ENCODE data around the gene CCL19. TPM values are rescaled to one million over a fixed set of nuclear protein-coding genes. Genes with fewer than 3 reads are reported as not detected.
"Not testable (repeated sequence)": the region's sequence is repeated elsewhere in the genome, so short reads cannot be mapped to it uniquely, and the experiment has no call there.

The CCL19 gene
- polyA plus RNA-seq (2014; cell fraction: cytosol; rRNA removed): not detected in 2 replicates
- not detected in 2 replicates for polyA plus RNA-seq (2014; cell fraction: nucleus; rRNA removed)

DNA sequence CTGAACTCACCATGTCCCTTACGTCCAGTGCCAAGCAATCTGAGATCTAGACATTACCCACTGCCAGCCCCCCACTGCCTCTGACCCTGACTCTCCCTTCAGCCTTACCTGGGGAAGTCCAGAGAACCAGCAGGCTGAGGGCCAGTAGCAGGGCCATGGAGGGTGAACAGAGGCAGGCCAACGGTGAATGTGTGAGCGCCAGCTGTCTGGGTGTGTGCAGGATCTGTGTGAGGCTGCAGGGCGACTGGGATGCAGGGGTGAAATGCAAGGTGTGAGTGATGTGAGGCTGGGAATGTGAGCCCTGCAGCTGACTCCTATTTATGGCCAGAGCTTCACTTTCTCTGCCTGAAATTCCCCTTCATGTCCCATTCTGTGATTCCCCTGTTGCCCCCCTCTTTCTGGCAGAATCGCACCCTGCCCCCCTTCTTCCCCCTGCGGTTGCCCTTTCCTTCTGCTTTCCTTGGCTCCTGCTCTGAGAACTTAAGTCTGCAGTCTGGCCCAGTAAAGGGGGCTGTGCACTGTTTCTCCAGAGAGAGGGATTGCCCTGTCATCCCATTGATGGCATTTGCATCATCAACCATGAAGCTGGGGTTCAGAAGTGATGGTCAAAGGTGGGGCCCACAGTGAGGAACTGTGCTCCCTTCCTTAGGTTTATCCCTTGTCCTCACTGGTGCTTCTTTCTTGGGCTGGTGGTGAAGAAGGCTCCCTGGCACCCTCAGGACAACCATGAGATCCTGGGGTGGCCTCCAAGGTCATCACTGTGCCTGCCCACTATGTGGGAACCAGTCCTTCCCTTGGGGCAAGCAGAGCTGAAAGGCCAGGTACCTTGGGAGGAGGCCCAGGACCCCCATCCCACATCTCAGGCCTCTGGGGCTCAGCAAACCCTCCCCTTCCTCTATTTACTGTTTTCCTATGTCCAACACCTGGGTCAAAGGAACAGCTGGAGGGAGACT lies at the start of gene CCL19:
CCL19 (minus strand) TSS at position 294 of the 953 bp plus-strand sequence; CDS start at position 157, 137 bp downstream.
- DNase-seq (ENCODE audit: low spot score): no peak

DNA sequence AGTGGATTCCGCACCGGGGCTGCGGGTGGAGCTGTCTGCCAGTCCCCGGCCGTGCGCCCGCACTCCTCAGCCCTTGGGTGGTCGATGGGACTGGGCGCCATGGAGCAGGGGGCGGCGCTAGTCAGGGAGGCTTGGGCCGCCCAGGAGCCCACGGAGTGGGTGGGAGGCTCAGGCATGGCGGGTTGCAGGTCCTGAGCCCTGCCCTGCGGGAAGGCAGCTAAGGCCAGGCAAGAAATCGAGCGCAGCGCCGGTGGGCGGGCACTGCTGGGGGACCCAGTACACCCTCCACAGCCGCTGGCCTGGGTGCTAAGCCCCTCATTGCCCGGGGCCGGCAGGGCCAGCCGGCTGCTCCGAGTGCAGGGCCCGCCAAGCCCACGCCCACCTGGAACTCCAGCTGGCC lies 49.1 kb upstream of the CCL19 start:
- DNase-seq (ENCODE audit: low spot score): not testable (repeated sequence)

DNA sequence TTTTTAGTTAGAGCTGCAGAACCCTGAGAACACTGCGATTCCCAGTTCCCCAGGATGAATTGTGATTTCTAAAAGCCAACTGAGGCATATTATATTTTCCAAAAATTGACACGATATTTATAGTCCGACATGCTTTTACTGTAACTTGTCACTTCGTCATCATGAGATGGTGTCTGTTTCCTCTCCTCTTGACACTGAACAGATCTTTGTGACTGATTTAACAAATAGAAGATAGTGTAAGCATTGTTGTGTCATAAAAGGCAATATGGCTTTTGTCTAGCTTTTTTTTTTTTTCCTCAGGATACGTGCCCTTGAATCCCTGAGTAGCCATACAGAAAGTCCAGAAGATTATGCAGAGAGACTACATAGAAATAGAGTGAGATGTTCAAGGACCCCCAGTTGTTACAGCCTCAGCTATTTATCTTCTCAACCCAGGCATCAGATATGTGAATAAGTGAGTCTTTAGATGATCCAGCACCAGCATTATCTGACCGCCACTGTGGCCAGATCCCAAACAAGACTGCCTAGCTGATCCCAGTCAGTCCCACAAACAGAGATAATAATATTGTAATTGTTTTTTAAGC lies 46.7 kb upstream of the CCL19 start:
- peak; percentile 65 for DNase-seq (ENCODE audit: low spot score)

DNA sequence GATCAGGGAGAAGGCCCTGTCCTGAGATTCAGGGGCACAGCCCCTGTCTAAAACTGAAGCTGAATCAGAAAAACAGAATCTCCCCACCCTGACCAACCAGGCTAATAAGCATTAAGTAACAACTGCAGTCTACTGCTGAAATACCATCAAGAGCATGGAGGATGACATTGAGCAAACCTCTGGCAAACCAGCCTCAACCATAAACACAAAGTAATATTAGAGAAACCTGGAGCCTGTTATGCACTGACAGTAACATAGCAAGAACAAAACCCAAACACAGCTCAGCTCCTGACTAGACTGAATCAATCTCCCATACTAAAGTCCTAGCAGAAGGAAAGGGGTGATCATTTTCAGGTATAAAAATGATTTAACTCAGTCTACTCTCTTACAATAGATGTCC lies 43.6 kb upstream of the CCL19 start:
- no peak for DNase-seq (ENCODE audit: low spot score)

GRCh38 chr9:34732886-34733285 lies 41.8 kb upstream of the CCL19 start:
- no peak for DNase-seq (ENCODE audit: low spot score)

- no peak for DNase-seq (ENCODE audit: low spot score)
These were observed 41.4 kb upstream of the CCL19 start for GRCh38 chr9:34732478-34732877.

DNA sequence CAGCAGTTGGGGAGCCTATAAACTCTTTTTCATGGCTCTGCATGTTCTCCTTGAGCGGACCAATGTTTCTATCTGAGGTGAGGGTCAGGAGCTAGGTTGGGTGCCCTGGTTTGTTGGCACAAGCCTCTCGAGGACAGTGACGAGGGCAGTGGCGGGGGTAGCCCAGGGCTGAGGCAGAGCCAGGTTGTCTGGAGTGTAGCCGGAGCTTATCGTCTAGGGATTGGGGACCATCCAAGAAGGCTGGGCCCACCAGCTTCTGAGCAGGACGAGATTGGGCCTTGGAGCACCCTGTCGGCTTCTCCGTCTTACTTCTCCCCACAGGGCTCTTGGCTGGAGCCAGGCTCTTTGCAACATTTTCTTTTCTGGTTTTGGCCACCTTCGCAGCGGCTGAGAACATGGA lies 32.1 kb upstream of the CCL19 start:
- DNase-seq (ENCODE audit: low spot score): no peak

DNA sequence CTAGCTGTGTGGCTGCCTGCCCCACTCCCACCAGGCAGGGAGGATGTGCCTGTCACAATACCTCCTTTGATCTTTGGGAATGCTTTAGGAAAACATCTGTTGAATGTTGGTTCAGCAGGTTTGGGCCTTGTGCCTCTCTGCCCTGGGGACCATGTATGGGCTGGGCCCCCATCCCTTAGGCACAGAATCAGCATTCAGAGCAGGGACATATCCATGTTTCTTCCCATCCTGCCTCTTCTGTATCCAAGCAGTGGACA lies 28.6 kb upstream of the CCL19 start:
- not testable (repeated sequence) for DNase-seq (ENCODE audit: low spot score)

DNA sequence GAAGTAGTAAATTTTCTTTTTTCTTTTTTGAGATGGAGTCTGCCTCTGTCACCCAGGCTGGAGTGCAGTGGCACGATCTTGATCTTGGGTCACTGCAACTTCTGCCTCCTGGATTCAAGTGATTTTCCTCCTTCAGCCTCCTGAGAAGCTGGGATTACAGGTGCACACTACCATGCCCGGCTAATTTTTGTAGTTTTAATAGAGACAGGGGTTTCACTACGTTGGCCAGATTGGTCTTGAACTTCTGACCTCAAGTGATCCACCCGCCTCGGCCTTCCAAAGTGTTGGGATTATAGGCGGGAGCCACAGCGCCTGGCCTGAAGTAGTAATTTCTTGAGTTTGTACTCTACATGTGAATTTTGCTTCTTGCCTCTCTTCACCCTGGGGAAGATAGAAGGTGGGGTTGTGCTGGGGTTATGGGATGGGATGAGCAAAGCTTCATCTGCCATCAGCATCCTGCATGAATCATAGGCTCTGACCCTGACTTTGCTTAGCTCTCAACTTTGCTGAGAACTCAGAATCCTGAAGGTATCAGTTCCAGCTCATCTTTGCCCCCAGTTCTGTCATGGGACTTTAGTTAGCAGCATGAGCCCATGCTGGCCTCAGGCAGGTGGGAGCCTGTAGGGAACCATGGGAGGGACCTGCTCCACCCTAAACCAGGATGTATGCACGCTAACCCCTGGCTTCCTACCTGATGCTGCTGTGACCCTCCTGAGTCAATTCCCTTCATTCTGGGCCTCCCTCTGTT lies 28.1 kb upstream of the CCL19 start:
- no peak for DNase-seq (ENCODE audit: low spot score)

DNA sequence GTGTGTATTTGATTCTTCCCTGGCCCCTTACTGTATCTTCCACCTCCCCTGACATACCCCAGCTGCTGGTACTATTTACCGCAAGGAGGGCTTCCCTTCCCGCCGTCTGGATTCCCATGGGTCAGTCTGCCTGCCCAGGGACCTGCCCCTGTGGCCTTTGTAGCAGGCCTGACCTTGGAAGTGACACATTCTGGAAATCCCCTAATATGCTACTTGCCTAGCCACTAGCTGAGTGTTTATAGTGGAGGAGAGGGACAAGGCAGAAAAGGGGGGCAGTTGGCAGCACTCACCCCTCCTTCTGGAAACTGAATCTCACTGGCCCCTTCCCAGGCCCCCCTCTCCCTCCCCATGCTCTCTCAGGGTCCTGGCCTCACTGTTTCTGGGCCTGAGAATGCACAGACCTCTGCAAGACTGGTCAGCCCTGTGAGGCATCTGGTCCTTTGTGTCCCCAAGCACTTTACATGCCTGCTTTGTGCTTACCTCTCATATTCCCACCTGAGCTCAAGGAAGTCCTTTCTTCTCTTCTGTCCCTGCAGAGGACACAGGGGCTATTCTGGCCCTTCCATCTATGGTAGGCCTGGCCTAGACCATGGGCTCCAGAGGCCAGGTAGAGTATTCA lies 27.0 kb upstream of the CCL19 start:
- DNase-seq (ENCODE audit: low spot score): no peak

GRCh38 chr9:34716711-34717110 lies 25.6 kb upstream of the CCL19 start:
- DNase-seq (ENCODE audit: low spot score): no peak

DNA sequence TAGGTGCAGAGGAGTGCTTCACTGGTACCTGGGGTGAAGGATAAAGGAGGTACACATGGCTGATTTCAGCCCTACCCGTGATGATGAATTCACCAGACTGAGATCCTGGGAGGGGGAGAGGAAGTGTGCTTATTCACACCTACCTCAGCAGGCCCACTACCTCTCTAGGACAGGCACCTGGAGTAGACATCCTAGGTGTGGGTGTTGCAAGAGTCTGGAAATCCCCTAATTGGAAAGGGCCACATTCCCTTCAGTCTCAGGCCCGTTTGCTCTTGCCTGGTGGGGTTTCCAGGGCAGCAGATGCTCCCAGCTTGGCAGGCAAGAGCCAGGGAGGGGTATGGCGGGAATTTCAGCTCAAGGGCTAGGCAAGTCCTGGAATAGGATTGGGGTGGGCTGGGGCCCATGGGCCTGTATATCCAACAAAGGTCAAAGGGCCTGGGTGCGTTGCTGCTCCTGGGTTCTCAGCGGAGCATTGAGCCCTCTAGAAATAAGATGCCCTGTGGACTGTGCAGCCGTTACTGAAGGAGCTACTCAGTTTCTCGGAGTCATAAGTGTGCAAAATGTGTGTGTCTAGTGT lies 24.7 kb upstream of the CCL19 start:
- no peak for DNase-seq (ENCODE audit: low spot score)

- DNase-seq (ENCODE audit: low spot score): no peak
These were observed 22.9 kb upstream of the CCL19 start for GRCh38 chr9:34714007-34714406.

DNA sequence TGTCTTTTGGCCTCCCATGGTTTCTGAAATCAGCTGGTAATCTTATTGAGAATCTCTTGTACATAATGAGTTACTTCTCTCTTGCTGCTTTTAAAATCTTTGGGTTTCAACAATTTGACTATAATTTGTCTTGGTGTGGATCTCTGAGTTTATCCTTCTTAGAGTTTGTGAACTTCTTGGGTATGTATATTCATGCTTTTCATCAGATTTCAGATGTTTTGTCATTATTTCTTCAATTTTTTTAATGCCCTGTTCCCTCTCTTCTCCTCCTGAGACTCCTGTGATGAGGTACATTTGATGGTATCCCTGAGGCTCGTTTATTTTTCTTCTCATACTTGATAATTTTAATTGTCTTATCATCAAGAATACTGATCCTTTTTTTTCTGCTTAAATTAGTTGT lies 21.1 kb upstream of the CCL19 start:
- no peak for DNase-seq (ENCODE audit: low spot score)

DNA sequence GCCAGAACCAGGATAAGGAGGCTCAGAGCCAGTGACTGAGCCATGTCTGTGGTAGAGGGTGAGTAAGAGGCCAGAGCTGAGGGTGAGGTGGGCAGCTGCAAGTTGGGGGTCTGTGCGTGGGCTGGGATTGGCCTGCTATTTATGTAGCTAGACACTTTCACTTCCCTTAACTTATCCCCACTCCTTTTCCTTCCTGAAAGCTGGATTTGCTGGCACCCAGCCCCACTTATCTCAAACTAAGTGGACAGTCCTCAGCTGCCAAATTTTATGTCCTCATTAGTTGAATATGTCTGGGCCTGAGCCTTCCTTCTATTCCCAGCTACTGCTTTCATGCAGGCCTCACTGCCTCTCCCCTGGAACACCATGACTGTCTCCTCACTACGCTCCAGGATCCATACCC lies 18.9 kb upstream of the CCL19 start, which contains the start of gene CCL21:
CCL21 (minus strand) TSS at position 114 of the 400 bp plus-strand sequence; CDS start at position 44, 70 bp downstream.
- no peak for DNase-seq (ENCODE audit: low spot score)

DNA sequence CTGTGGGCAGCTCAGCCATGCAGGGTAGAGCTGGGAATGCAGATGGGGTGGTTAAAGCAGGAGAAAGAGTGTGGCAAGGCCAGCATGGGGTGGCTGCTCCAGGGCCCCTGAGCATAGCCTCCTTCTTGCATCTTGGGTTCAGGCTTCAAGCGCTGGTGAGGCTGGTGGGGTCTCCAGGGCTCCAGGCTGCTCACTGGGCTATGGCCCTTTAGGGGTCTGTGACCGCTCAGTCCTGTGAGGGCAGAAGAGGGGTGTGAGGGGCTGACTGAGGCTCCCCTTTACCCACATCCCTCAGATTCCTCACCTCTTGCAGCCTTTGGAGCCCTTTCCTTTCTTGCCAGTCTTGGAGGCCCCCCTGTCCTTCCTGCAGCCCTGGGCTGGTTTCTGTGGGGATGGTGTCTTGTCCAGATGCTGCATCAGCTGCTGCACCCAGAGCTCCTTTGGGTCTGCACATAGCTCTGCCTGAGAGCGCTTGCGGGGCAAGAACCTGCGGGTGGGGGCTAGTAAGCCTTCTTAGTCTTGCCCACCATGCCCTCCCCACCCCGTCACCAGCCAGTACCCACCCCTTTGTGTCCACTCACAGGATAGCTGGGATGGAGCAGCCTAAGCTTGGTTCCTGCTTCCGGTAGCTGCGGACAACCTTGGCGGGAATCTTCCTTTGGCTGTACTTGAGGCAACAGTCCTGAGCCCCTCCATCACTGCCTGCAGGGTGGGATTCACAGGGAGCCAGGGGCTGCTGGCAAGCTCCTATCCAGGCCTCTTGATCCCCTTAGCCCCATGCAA lies 18.3 kb upstream of the CCL19 start:
- no peak for DNase-seq (ENCODE audit: low spot score)

DNA sequence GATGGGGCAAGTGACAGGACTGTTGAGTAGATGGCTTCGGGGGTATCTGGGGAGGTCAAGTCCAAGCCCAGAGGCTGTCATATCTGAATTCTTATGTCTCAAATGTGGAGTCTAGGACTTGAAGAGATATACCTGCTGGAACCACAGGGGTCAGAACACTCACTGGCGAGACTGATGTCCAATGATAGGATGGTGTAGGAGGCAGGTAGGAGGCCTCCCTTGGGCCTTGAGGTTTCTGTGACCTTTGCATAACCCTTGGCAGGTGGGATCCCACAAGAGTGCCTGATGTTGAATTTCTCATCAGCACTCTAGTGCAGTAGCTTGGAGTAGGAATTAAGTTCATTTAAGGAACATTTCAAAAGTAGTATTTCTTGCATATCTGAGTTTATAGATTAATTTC lies 16.1 kb upstream of the CCL19 start:
- no peak for DNase-seq (ENCODE audit: low spot score)

DNA sequence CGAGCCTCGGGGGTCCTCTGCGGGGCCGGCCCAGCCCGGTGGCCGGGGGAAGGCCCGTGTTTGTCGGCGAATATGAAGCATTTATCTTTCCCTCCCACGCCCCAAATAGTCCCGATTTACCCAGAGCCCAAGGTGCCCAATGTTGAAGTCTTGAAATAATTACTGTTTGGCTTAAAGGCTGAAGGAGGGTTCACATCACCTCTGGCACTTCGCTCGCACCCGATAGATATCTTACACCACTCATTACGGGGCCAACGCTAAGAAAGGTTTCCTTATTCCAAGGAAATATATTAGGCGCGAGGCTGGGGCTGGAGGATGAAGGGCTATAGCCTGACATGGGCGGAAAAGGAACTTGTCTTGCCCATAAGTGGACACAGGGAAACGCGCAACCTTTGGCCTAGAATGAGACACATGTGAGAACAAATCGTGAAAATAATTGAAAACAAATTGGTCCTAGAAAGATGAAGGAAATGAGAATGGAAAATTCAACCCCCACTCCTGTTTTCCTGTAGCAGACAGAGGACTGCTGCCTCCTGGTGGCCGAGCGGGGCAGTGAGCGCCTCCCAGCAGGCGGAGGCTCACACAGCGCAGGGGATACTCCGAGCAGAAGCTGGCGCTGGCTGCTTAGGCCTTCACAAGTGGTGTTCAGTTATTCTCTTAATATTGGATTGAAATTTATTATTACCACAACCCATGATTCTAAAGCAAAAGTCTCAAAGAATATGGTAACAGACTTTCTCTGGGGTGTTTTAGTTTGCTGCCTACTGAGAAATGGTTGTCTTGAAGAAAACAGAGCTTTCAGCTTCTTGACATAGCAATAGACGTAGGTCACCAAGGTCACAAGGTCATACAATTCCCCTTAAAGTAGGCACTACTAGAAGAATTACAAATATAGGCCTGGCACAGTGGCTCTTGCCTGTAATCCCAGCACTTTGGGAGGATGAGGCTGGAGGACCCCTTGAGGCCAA lies 11.0 kb upstream of the CCL19 start:
- DNase-seq (ENCODE audit: low spot score): peak; percentile 70

DNA sequence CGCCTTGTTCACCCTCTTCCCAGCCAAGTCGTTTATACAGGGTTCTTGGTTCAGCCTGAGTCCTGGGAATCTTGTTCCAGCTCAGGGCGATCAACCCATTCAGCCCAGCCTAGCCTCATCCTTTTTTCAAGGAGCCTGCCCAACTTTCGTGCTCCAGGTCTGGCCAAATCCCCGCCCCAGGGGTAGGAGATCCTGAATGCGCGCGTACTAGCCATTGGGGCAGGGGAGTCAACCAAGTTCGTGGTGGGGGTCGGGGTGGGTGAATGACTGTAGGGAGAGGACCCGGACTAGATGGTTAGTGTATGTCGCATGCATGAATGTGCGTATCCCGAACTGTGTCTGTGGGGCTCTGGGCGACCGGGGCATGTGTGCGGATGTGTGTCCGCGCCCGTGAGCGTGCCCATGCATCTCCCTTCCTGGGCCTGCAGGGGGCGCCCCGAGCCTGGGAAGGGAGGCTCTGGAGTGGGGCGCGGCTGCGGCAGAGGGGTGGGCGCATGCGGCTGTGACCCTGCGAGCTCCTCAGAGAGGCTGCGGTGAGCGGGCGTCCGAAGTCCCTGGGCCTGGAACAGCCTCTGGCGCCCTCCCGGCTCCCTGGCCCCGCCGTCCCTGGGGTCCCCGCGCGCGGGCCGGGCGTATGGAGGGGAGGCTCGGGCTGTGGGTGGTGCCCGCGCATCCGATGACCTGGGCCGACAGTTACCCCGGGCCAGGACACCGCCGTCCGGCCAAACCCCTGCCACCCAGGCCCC lies 10.1 kb upstream of the CCL19 start:
- peak; percentile 74 for DNase-seq (ENCODE audit: low spot score)
